GM12878 (cell line): ENCODE measurements around the gene OR12D1. TPM values are rescaled to one million over a fixed set of nuclear protein-coding genes. Genes with fewer than 3 reads are reported as not detected.

Source experiments
- ATAC-seq: fragments of 200-7000 bp; cut with Tn5 transposase; 3 replicates; pipeline ENCODE4 v1.9.1; 2020; ENCODE audit warnings: mild to moderate bottlenecking, moderate library complexity
- BruUV-seq: library from RNA; stranded (reverse); fragments of 400-500 nt; replicated peaks from 2 replicates; lab custom pipeline; 2021; lab: Mats Ljungman, UMichigan
- CTCF ChIA-PET: fragments of 300-600 bp; sonication (Branson Sonifier 250); formaldehyde crosslinking; extraction: SDS; loops from one replicate; lab custom pipeline; 2021; ENCODE audit warnings: inconsistent platforms; lab: Yijun Ruan, JAX
- POLR2A ChIA-PET: fragments of 350-600 bp; formaldehyde crosslinking; extraction: SDS; loops from one replicate; lab custom pipeline; 2021; ENCODE audit warnings: inconsistent platforms; lab: Charles Lee
- RAD21 ChIA-PET: fragments of 300-600 bp; sonication (Branson Sonifier 250); formaldehyde crosslinking; loops from one replicate; lab custom pipeline; 2023; ENCODE audit warnings: antibody characterized with exemption; ENCODE audit not compliant: unreplicated experiment; lab: Charles Lee
- SMC1A ChIA-PET: fragments of 300-600 bp; sonication (Branson Sonifier 250); formaldehyde crosslinking; loops from one replicate; lab custom pipeline; 2023; ENCODE audit not compliant: unreplicated experiment, uncharacterized antibody; lab: Charles Lee
- DNase-seq: peaks from one replicate; pipeline ENCODE4 v3.0.0-alpha.2; 2011; ENCODE audit warnings: low read depth, low spot score
- FAIRE-seq: peaks from 3 replicates; lab custom pipeline; 2011; peaks lifted over from hg19 to GRCh38; lab: Jason Lieb, UNC
- H2AFZ ChIP-seq: 2 replicates; pipeline ENCODE4 v1.6.0; 2011; ENCODE audit warnings: low read depth, low read length, control low read depth; ENCODE audit not compliant: control insufficient read depth
- H3K27ac ChIP-seq: 2 replicates; pipeline ENCODE4 v1.5.1; 2011; ENCODE audit warnings: control low read depth; ENCODE audit not compliant: control insufficient read depth, insufficient read depth
- H3K27me3 ChIP-seq, 2 experiments: replicated peaks in 1 of 2; 2 replicates each; pipeline versions ENCODE4 v1.6.0 to v1.6.1; 2011; ENCODE audit warnings: low read length in 1 of 2; ENCODE audit not compliant: control insufficient read depth in 2 of 2, insufficient read depth in 2 of 2
- H3K36me3 ChIP-seq, 2 experiments: 2 replicates each; pipeline ENCODE4 v1.5.1; 2011; ENCODE audit warnings: low read length in 1 of 2; ENCODE audit not compliant: control insufficient read depth in 2 of 2, insufficient read depth in 2 of 2
- H3K4me1 ChIP-seq: 2 replicates; pipeline ENCODE4 v1.6.1; 2011; ENCODE audit warnings: mild to moderate bottlenecking, low read length, moderate library complexity, mixed read lengths; ENCODE audit not compliant: control insufficient read depth, insufficient read depth
- H3K4me2 ChIP-seq: 2 replicates; pipeline ENCODE4 v1.6.0; 2011; ENCODE audit warnings: control low read depth; ENCODE audit not compliant: control insufficient read depth, insufficient read depth
- H3K4me3 ChIP-seq: fragments of 200-600 bp; sonication (generic); 2 replicates; pipeline ENCODE4 v1.5.1; 2016
- H3K79me2 ChIP-seq: 2 replicates; pipeline ENCODE4 v1.6.0; 2011; ENCODE audit warnings: low read length; ENCODE audit not compliant: control insufficient read depth, insufficient read depth
- H3K9ac ChIP-seq: 2 replicates; pipeline ENCODE4 v1.8.0; 2011; ENCODE audit warnings: low read length, control low read depth, mixed read lengths; ENCODE audit not compliant: control insufficient read depth, insufficient read depth
- H3K9me3 ChIP-seq: replicated peaks from 3 replicates; pipeline ENCODE4 v1.5.1; 2011; ENCODE audit warnings: mild to moderate bottlenecking, low read length; ENCODE audit not compliant: control insufficient read depth, insufficient read depth
- H4K20me1 ChIP-seq: 2 replicates; pipeline ENCODE4 v1.6.0; 2011; ENCODE audit not compliant: control insufficient read depth, insufficient read depth
- BCL11A ChIP-seq: IDR thresholded peaks from 2 replicates; pipeline ENCODE4 v1.6.1; 2011; ENCODE audit warnings: low read depth, low read length
- IKZF1 ChIP-seq: fragments of 450-650 bp; conservative IDR thresholded peaks from 2 replicates; pipeline ENCODE4 v1.6.1; 2017; ENCODE audit warnings: antibody characterized with exemption, mild to moderate bottlenecking
- JUND ChIP-seq: IDR thresholded peaks from 2 replicates; pipeline ENCODE4 v1.6.1; 2012; ENCODE audit warnings: low read depth, mild to moderate bottlenecking, low read length, improper control_type of control experiment, moderate library complexity
- NFXL1 ChIP-seq: fragments of 450-650 bp; IDR thresholded peaks from 2 replicates; pipeline ENCODE4 v1.6.1; 2017; ENCODE audit warnings: antibody characterized with exemption, mild to moderate bottlenecking, borderline replicate concordance
- NR2C2 ChIP-seq: IDR thresholded peaks from 2 replicates; pipeline ENCODE4 v1.6.1; 2011; ENCODE audit warnings: borderline replicate concordance, low read depth; ENCODE audit not compliant: control insufficient read depth, insufficient read length
- POU2F2 ChIP-seq: IDR thresholded peaks from 3 replicates; pipeline ENCODE4 v1.6.1; 2011; ENCODE audit warnings: low read depth, mild to moderate bottlenecking, low read length, borderline replicate concordance
- RUNX3 ChIP-seq: IDR thresholded peaks from 2 replicates; pipeline ENCODE4 v1.6.1; 2012; ENCODE audit warnings: low read length, inconsistent platforms
- SMC3 ChIP-seq: IDR thresholded peaks from 2 replicates; pipeline ENCODE4 v1.6.1; 2011; ENCODE audit warnings: low read length, improper control_type of control experiment, borderline replicate concordance
- ZBTB4 ChIP-seq: fragments of 450-650 bp; formaldehyde crosslinking; IDR thresholded peaks from 2 replicates; pipeline ENCODE4 v1.4.0; 2022; ENCODE audit warnings: mild to moderate bottlenecking, moderate library complexity
- ZNF384 ChIP-seq: IDR thresholded peaks from 2 replicates; pipeline ENCODE4 v1.6.1; 2012; ENCODE audit warnings: low read depth, mild to moderate bottlenecking, low read length, improper control_type of control experiment, borderline replicate concordance
- WGBS: methylation state at CpG from one replicate; pipeline ENCODE4 v1.1.6; 2016; ENCODE audit warnings: low lambda C conversion rate; ENCODE audit not compliant: insufficient replicate concordance, insufficient coverage; ENCODE audit errors: missing lambda C conversion rate; 5-methylcytosine and 5-hydroxymethylcytosine counted together
- in situ Hi-C: fragments of 300-500 bp; cut with MboI; formaldehyde crosslinking; loops from 9 replicates; pipeline ENCODE4 v1.14.3; 2018; ENCODE audit warnings: mixed read lengths
- intact Hi-C: fragments of 100-400 bp; cut with micrococcal nuclease; formaldehyde crosslinking; loops from one replicate; pipeline ENCODE4 v1.14.2; 2022; ENCODE audit not compliant: unreplicated experiment
- polyA plus RNA-seq, 11 experiments: library from polyadenylated mRNA; depleted of rRNA in 4 of 11; unstranded in 6 of 11; stranded (reverse) in 5 of 11; fragments of >200 nt; fragmentation: Nextera tagmentation in 4 of 11; fragmentation: Illumina TruSeq in 1 of 11; extraction: Ambion mirVana in 4 of 11; extraction: Trizol in 1 of 11; gene quantifications; 1 replicate in 1 of 11; 2 replicates in 10 of 11; pipeline versions ENCODE4 v1.2.1 to v1.2.3, GENCODE V29; 2011 to 2016; ENCODE audit warnings: inconsistent platforms in 2 of 11, missing spikeins in 2 of 11, low read depth in 1 of 11
- total RNA-seq, 4 experiments: library from RNA; depleted of rRNA in 3 of 4; stranded (reverse); fragments of >200 nt in 3 of 4; fragmentation: Illumina TruSeq in 1 of 4; extraction: Trizol in 1 of 4; gene quantifications; 2 replicates each; pipeline versions ENCODE4 v1.2.1 to v1.2.3, GENCODE V29; 2013 to 2021

The OR12D1 gene
- total and polyA plus RNA-seq, 10 of the 15 experiments (the other 5 are each of a cell fraction or from before 2014, with no cell fraction given): not detected

- no peak for TF ChIP-seq IKZF1
- TF ChIP-seq JUND: no peak
Observed at GRCh38 chr6:29395331-29395730, 19.4 kb upstream of the OR12D1 start, which contains the start of gene OR12D2 (continued).

GRCh38 chr6:29399525-29399924 lies 15.2 kb upstream of the OR12D1 start:
- ATAC-seq (no peak), DNase-seq (no peak), FAIRE-seq (no peak)
- CTCF ChIA-PET: interaction anchor here (1.1 kb wide), 1 partner anchor 13 kb away, joined by 4 read pairs; no protein-coding TSS in a partner anchor
- Histone ChIP-seq H3K4me1 (no peaks in the 10 kb centered on the region), H3K79me2 (no peaks in the 10 kb centered on the region), H3K4me2 (no peak overlapping the region), H3K27me3 (no peaks in the 10 kb centered on the region), H2AFZ (no peak overlapping the region), H4K20me1 (no peaks in the 10 kb centered on the region), H3K9ac (no peak overlapping the region), H3K9me3 (no peaks in the 10 kb centered on the region), H3K36me3 (no peaks in the 10 kb centered on the region), H3K4me3 (no peak overlapping the region)
- POLR2A ChIA-PET: no interaction called here
- intact Hi-C loops (no loop called here), in situ Hi-C loops (no loop called here)
- SMC1A ChIA-PET: interaction anchor here (0.8 kb wide), 1 partner anchor 123 kb away, joined by 6 read pairs; no protein-coding TSS in a partner anchor
- BruUV-seq: no TSS peak
- RAD21 ChIA-PET: no interaction called here
- WGBS: 33% methylated on average over 2 of the region's 2 CpGs
- TF ChIP-seq ZNF384: no peak
- no peak for TF ChIP-seq POU2F2
- TF ChIP-seq ZBTB4 (CRISPR knock-in tag): no peak
- no peak for TF ChIP-seq SMC3
- TF ChIP-seq BCL11A: no peak
- no peak for TF ChIP-seq NR2C2
- TF ChIP-seq NFXL1: no peak
- no peak for TF ChIP-seq RUNX3
- TF ChIP-seq, all 136 proteins: peak for 0
- H3K27ac ChIP-seq: no peak overlapping the region
